GM19467 (cell line): ENCODE results near the gene SPIRE1.
"Not testable (repeated sequence)": the region's sequence is repeated elsewhere in the genome, so short reads cannot be mapped to it uniquely, and the experiment has no call there.

Source experiments
- ATAC-seq: cut with Tn5 transposase; IDR thresholded peaks from one replicate; pipeline ENCODE4 v1.9.1; 2021; ENCODE audit warnings: mild to moderate bottlenecking, moderate library complexity; ENCODE audit not compliant: unreplicated experiment

Gene SPIRE1

DNA sequence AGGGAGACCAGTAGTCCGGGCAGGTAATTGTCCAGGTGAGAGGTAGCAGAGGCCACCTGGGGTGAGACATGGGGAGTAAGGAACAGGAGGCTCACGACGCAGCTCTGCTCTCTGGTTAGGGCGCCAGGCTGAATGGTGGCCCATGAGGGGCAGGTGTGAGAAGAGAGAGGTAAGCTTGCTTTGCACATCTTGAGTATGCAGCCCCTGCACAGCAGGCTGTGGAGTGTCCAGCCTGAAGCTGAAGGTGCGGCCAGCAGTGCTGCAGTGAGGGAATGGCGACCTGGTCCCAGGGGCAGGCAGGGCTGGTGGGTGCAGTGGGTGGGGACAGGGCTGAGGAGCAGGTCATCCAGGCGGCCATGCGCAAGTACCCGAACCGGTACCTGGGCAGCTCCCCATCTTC, 234.5 kb downstream of the SPIRE1 start:
- ATAC-seq: no peak

DNA sequence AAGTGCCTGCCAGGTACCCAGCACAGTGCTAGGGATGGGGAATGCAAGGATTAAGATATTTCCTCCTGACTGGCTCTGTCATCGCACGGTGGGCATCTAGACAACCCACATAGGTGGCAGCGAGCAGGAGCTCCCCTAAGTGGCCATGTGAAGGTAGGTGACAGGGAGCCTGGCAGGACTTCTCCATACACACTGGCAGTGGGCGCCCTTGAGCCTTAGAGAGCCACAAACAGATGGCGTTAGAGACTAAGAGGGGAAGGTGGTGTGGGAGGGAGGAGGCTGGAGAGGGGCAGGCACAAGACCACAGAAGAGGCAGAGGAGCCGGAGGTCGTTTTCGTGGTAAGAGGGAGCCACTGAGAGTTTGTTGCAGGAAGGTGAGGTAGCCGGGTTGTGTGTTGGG, 235.0 kb downstream of the SPIRE1 start:
- ATAC-seq: no peak

GRCh38 chr18:12421732-12422131, 236.2 kb downstream of the SPIRE1 start:
- ATAC-seq: no peak

- ATAC-seq: no peak
These were observed 237.0 kb downstream of the SPIRE1 start for GRCh38 chr18:12420821-12421421.

DNA sequence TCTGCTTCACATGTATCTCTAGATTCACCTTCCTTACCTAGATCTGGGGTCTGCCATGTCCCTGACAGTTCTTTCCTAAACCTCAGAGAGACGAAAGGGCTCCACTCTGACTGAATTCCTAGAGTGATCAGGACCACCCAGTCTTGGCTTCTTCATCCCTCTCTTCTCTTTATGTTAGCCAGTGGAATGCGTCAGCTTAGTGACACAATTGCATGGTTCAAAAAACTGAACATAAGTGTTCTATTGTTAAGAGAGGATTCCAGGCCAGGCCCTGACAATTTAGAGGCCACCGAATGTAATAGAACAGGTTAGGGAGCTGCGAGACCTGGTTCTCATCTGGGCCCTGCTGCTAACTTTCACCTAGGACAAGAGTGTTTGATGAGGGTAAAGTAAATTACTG, 240.2 kb downstream of the SPIRE1 start:
- ATAC-seq: no peak

DNA sequence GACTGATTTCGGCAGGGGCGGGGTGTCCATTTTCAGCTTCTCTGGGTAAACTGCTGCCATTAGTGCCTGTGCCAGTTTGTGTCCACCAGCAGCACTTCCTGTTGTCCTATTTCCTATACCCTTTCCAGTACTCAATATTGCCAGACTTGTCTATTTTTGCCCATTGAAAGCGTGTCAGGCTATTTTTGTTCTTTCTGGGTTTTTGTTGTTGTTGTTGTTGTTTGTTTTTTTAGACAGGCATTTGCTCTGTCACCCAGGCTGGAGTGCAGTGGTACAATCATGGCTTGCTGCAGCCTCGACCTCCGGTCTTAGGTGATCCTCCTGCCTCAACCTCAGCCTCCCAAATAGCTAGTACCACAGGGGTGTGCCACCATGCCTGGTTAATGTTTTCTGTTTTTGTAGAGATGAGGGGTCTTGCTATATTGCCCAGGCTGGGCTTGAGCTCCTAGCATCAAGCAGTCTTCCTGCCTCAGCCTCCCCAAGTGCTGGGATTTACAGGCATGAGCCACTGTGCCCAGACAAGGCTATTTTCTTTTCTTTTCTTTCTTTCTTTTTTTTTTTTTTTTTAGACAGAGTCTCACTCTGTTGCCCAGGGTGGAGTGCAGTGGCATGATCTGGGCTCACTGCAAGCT, 241.7 kb downstream of the SPIRE1 start:
- ATAC-seq: no peak

DNA sequence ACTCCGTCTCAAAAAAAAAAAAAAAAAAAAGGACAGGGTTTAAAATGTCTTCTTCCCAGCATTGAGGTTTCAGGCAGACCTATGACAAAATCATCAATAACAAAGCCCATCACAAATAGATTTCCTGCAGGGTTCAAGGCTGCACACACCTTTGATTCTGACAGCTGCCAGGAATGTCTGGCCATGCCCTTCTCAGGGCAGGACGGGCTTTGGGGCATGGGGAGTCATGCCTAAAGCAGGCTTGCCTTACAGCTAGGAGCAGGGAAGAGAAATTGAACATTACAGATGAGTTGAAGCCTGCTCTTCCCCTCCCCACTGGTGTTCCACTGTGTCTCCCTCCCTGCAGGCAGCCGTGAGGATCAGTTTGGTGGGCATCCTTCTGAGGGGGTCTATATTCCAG, 246.5 kb downstream of the SPIRE1 start:
- ATAC-seq: no peak

DNA sequence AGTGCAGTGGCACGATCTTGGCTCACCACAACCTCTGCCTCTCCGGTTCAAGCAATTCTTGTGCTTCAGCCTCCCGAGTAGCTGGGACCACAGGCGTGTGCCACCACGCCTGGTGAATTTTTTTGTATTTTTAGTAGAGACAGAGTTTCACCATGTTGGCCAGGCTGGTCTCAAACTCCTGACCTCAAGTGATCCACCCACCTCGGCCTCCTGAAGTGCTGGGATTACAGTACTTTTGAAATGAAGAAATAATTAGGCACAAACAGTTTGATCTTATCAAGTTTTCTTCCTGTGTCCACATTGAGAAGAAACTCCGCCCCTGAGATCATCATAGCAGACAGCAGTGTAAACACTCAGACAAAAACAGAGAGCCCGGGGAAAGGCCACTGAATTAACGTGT, 247.2 kb downstream of the SPIRE1 start:
- ATAC-seq: not testable (repeated sequence)

GRCh38 chr18:12410081-12410481, 247.8 kb downstream of the SPIRE1 start:
- ATAC-seq: no peak

GRCh38 chr18:12409469-12409868, 248.4 kb downstream of the SPIRE1 start:
- no peak for ATAC-seq

GRCh38 chr18:12408247-12408869, 249.5 kb downstream of the SPIRE1 start:
- ATAC-seq: peak; percentile 14

GRCh38 chr18:12406371-12407111, 251.4 kb downstream of the SPIRE1 start:
- no peak for ATAC-seq

DNA sequence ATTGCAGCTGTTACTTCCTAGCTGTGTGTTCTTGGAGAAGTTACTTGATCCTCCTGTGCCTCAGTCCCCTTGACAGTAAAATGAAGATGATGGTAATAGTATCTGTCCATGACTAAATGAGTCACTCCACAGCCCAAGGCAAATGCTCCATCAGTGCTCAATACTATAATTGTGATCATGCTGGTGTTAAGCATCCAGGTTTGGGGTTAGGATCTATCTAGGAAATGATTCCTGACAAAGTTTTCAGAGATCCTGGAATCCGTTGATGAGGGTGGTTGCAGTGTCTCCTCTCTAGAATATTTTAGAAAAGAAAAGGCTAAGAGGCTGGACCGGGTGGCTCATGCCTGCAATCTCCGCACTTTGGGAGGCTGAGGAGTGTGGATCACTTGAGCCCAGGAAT, 252.8 kb downstream of the SPIRE1 start:
- ATAC-seq: no peak

- ATAC-seq: no peak
These were observed 254.1 kb downstream of the SPIRE1 start for GRCh38 chr18:12403601-12404506.

- no peak for ATAC-seq
These were observed 256.0 kb downstream of the SPIRE1 start for GRCh38 chr18:12401881-12402280.

DNA sequence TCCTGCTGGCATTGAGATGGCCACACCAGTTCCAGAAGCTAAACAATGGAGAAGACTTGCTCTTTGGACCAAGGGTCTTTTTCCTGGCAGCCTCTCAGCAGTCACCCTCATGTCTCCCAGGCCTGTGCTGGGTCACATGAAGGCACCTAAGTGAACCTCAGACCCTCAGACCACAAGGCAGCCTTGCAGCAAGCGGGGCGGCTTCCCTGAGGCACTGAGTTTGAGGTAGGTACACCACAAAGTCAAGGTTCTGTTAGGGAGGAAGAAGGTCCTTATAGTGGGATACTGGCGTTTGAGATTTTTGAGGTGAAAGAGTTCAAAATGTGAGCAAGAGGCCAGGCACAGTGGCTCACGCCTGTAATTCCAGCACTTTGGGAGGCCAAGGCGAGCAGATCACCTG, 258.7 kb downstream of the SPIRE1 start:
- no peak for ATAC-seq

DNA sequence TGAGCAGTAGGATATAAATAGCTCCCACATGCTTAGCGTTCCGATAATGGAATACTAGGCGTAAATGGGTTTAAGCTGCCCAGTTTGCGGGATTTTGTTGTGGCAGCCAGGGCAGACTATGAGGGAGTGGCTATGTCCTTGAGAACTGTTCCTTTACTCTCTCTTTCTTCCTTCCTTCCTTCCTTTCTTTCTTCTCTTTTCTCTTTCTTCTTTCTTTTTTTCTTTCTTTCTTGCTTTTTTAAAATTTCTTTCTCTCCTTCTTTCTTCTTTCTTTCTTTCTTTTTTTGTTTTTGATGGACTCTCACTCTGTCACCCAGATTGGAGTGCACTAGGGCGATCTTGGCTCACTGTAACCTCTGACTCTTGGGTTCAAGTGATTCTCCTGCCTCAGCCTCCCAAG, 259.3 kb downstream of the SPIRE1 start:
- ATAC-seq: no peak

DNA sequence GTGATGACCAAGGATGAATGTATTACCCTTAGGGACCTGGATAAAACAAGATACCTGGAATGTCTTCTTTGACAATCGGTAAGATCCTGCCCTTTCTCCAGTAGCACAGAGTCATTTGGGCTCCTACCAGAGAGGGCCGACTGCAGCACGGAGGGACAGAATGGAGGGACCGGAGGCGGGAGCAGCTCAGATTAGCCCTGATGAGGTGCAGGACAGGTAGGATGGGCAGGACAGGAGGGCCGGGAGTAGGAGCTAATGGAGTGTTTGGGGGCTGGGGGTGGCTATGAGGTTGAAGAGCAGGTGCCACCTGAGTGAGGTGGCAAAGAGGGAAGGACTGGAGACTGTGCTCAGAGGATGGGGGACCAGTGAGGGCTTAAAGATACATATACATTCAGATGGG, 260.1 kb downstream of the SPIRE1 start:
- ATAC-seq: no peak

GRCh38 chr18:12397254-12397653, 260.7 kb downstream of the SPIRE1 start:
- ATAC-seq: no peak
